Activated CD8-positive, alpha-beta memory T cell treated with anti-CD3 and anti-CD28 coated beads, Interleukin-2, amount 50 U/mL, for 24 hours (primary cell): ENCODE measurements around the gene AKR1E2.
"Not testable (repeated sequence)": the region's sequence is repeated elsewhere in the genome, so short reads cannot be mapped to it uniquely, and the experiment has no call there.

Source experiments
- DNase-seq: peaks from one replicate; pipeline ENCODE4 v3.0.0-alpha.2; 2020; ENCODE audit errors: extremely low read depth

Gene AKR1E2

DNA sequence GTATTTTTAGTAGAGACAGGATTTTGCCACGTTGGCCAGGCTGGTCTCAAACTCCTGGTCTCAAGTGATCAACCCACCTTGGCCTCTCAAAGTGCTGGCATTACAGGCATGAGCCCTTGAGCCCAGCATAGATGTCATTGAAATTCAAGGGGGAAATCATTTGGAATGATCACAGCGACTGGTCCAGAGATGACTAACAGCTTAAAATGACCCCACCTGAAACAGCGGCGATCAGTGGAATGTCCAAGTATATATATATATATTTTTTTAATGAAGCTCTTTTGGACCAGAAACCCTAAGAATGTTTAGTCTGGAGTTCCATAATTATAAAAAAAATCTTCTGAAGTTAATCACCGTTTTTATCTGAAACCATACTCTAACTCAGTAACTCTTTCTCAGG lies 12.5 kb upstream of the AKR1E2 start:
- DNase-seq = no peak

DNA sequence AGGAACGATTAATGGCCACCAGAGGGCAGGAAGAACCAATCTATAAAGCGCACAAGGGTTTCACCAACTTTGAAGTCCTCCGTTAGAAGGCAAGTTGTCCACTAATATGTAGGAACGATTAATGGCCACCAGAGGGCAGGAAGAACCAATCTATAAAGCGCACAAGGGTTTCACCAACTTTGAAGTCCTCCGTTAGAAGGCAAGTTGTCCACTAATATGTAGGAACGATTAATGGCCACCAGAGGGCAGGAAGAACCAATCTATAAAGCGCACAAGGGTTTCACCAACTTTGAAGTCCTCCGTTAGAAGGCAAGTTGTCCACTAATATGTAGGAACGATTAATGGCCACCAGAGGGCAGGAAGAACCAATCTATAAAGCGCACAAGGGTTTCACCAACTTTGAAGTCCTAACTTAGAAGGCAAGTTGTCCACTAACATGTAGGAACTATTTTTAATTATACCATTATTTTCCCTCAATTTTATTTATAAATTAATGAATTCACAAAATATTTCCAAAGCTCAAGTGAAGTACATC lies 10.3 kb upstream of the AKR1E2 start:
- not testable (repeated sequence) for DNase-seq

DNA sequence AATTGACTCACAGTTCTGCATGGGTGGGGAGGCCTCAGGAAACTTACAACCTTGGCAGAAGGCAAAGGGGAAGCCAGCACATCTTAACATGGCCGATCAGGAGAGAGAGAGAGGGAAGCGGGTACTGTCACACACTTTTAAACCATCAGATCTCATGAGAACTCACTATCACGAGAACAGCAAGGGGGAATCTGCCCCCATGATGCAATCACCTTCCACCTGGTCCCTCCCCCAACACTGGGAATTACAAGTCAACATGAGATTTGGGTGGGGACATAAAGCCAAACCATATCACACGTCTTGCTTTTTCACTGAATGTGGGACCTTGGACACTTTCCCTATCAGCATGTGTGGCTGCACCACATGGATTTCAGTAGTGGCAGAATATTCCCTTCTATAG lies 9.0 kb upstream of the AKR1E2 start:
- DNase-seq = no peak

DNA sequence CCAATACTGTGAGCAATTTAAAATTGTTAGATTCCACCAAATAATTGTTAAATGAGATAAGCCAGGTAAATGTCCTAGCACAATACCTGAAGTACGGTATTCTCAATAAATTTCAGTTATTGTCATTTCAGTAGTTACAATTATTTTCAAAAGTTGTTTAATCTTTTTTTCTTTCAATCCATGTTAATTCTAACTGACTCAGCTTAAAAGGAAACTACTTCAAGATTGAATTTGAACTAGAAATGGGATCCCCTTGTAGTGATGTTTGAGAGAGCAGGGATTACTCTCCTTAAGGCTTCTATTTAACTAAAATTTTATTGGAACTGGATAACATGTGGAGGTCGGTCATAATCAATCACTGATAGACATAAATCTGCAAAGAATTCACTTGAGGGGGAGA lies 6.9 kb upstream of the AKR1E2 start:
- DNase-seq = no peak

DNA sequence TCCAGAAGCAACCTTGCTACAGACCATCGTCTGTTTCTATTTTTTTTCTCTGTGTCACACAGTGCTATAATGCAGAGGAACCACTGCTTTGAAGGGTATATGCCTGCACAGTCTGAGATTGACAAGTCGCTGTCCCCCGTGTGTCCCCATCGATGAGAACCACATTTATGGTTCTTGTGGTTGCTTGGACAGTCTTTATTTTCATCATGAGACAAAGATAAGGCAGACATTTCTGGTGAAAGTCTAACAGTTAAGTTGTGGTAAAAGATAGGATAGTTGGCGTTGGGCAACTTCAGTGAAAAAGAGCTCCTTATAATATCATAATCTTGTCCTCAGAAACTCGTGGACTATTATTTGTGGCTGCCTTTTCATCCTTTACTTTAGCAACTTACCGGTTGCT lies 6.3 kb upstream of the AKR1E2 start:
- DNase-seq = no peak

DNA sequence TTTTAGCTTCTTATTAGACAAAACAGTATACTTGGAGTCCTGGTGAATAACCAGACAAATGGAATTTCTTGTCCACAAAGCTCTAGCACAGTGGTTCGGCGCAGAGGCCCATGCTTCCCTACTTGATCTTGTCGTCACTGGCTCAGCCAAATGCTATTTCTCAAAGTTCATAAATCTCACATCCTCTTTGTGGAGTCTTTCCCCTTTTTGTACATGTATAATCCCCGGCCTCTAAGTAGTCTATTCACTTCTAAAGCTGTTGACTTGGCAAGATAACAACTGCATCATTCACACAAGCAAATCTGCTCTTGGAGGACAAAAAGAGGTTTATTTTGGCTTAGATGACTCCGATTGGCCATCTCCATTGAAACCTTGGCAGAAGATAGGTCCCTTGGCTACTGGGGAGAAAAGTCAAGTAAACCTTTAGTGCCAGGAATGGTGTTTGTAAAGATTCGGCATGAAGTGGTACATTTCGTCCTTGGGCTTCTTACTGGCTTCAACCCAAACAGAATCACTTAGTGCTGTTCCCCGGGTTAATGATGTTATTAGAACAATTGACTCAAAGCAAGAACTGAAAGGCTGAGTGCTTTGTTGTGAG lies 5.1 kb upstream of the AKR1E2 start:
- no peak for DNase-seq

DNA sequence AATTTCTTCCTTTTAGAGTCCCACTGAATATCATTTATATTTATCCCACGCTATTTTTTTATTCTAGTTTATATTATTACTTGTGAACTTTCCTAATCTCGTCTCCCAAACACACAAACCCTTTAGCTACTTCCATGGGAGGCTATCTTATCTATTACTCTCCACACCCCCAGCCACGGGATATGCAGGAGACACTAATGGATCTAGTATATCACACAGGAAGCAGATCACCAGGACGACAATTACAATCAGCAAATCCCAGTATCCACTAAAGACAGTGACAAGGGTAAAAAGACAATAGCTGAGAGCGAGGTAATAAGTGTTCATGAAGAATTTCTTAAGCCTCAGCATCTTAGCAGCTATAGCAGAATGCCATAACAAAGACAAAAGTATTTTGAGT lies 3.8 kb upstream of the AKR1E2 start:
- DNase-seq = no peak

DNA sequence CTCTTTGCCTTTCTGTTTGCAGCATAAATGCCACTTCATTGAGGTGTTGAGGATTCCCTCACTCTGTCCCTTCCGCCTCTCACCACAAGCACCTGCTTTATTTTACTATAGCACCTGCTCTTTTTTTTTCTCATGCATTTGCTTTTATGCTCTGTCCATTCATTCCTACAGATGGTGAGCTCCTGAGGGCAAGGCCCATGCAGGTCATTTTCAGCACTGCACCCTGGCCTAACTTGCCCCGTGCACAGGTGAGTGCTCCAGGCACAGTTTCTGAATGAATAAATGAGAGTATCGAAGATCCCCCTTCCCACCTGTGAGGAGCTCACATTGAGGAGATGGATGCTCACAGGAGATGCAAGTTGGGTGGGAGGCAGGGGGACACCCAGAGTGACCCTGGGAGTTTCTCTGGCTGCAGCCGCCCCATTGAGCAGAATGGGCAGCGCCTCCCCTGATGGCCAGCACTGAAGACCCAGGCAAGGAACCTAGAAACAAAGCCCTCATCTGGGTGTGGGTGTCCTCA lies 1.2 kb upstream of the AKR1E2 start:
- DNase-seq = no peak

DNA sequence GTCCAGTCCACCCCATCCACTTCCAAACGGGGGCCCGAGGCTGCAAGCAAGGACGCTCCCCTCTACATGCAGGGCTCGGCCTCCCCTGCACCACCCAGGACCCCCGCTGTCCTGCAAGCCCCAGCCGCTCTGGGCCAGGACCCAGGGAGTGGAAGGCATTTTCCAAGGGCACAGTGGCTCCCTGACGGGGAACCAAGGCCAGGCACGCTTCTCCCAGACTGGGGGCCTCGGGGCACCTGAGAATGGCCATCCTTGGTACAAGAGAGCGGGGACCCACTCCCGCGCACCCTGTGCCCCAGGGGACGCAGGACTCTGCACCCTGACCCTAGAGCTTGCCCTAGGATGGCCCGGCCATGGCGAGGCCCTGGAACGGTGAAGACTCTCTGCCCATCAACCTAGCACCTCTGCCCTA lies 545 bp upstream of the AKR1E2 start:
- DNase-seq = no peak

DNA sequence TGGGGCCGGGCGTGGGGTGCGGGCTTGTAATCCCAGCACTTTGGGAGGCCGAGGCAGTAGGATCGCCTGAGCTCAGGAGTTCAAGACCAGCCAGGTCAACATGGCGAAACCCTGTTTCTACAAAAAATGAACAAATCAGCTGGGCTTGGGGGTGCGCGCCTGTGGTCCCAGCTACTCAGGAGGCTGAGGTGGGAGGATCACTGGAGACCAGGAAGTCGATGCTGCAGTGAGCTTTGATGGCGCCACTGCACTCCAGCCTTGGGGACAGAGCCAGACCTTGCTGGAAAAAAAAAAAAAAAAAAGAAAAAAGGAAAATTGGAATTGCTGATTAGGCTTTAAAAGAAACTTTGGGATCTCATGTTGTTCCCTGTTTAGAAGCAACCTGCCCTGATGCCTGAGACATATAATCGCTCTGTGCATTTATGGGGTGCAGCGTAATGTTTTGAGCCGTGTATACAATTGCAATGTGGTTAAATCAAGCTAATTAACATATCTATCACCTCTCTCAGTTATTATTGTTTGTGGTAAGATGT lies 851 bp downstream of the AKR1E2 start:
- no peak for DNase-seq

DNA sequence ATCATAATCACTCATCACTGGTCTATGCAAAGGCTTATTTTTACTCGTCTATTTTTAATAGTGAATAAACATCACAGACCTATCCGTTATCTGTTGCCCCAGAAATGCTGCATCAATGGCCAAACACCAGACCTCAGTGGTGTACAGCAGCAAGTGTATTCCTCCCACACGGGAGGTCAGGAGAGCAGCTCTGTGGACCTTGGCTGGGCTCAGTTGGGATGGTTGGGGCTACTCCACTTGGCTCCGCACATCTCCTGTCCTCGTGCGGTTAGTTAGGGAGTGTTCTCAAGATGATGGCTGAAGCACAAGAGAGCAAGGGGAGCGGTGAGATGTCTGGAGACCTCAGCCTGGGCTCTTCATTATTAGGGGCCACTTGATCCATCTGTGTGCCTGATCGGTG lies 2.0 kb downstream of the AKR1E2 start:
- DNase-seq = no peak

DNA sequence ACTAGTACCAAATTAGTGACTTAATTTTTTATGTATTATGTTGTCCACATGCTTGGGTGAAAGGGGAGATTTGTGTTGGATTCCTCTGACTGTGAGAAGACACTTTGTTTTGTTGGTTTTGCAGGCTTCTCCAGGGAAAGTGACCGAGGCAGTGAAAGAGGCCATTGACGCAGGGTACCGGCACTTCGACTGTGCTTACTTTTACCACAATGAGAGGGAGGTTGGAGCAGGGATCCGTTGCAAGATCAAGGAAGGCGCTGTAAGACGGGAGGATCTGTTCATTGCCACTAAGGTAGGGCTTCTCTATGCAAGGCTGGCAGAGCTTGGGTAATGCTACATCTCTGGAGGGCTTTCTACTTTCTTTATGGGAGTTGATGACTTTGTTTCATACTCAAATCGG lies 4.5 kb downstream of the AKR1E2 start:
- no peak for DNase-seq

DNA sequence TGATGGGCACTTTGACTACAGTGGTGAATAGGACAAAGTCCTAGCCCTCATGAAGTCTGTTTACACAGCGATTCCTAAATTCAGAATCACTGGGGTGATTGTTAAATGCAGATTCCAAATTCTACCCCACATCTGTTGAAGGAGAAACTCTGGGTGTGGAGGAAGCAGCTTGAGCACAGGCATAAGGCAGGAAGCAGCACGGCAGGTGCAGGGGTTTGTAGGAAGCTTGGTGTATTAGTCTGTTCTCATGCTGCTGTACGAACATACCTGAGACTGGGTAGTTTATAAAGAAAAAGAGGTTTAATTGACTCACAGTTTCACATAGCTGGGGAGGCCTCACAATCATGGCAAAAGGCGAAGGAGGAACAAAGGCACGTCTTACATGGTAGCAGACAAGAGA lies 5.1 kb downstream of the AKR1E2 start:
- DNase-seq = no peak

DNA sequence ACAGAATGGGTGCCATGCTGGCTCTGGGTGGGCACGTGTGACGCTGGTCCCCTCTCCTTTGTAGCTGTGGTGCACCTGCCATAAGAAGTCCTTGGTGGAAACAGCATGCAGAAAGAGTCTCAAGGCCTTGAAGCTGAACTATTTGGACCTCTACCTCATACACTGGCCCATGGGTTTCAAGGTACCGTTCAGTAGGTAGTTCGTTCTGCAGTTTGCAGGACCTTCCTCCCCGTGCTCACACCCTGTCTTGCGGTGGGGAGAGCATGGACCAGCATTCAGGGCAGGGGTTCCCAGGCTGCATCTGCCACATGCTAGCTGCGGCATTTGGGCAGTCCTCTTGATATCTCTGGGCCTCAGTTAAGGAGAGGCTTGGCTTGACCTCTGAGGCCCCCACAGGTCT lies 7.3 kb downstream of the AKR1E2 start:
- DNase-seq = no peak

DNA sequence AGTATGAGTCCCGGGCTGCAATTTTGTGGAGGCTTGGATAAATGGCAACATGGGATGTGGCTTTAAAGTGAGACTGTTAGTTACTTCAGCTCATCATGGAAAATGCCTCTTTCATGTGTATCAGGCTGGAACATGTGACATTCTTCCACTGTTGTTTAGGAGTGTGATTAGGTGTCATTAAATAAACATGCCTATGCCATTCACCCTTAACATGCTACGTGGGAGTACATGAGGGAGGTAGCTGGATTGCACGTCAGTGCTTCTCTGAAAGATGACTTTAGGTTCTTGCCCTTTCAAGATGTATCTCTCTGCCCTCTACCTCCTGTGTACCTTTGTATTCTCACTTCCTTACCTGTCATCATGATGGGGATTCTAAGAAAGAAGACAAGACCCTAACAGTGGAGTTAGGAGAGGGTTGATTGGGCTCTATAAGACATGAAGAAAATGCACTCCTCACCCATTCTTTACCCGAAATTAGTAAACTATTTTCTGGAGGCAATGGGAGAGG lies 8.9 kb downstream of the AKR1E2 start:
- no peak for DNase-seq

DNA sequence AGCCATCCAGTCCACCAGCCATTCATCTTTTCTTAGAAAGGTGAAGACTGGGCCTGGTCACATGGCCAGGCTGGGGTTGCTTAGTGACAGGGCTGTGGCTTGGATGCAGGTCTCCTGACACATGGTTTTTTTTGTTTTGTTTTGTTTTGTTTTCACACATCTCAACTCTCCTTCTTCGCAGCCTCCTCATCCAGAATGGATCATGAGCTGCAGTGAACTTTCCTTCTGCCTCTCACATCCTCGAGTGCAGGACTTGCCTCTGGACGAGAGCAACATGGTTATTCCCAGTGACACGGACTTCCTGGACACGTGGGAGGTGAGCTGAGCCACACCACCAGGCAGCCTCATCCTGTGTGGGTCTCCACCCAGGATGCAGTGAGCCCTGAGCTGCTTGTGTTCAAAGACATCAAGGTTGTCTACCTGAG lies 9.5 kb downstream of the AKR1E2 start:
- DNase-seq = no peak

DNA sequence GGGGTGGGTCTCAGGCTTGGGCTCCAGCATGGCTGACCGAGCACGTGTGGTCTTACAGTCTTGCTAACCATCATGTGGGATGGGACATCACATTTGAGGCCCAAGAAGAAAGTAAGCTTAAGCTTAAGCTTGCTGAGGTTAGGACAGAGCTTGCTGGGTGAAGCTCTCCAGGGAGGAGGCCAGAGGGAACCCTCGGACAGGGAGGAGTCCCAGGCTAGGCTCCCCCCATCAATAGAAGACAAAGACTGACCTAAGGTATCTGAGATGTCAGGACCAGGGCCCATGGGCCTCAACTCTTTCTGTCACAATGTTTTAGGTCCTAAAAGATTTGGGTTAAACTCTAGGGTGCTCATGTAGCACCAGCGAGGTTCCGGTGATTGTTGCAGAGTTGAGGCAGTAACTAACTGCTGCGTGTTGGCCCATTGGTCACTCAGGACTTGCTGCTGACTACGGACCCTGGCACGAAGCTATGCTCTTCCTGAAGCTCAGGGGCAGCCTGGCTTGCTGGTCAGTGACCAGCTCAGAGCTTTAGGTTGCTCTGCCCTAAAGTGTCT lies 10.5 kb downstream of the AKR1E2 start:
- no peak for DNase-seq

DNA sequence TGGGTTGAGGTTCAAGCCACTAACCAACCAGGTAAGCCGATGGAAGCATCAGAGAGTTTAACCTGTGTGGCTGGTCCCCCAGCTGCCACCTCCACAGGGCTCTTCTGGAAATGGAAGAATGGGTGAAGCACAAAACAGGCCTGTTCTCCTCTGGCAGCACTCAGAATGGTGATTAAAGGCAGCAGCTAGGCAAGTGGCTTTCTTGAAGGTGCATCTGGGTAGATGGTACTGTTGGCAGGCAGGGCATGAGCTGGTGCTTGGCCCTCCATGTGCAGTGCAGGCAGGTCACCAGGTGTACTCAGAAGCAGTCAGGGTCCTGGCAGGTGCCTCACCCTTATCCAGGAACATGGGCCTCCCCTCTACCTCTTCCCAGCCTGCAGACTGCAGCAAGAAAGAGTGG lies 11.5 kb downstream of the AKR1E2 start:
- no peak for DNase-seq

DNA sequence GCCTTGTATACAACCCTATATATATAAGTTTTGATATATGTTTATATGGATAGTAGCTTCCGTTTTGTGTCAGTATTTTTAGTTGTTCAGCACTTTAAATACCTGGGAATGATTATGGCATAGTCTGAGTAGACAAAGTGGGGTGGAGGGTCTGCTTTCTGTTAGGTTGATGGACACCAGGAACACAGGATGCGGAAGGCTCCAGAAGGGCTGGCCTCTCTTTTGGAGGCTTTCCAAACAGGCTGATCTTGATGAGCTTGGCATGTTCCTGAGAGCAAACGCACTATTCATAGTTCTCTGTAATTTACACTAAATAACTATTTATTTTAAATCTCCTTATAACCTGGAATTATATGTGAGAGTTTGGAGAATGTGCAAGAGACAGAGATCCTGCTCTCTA lies 12.7 kb downstream of the AKR1E2 start:
- no peak for DNase-seq

DNA sequence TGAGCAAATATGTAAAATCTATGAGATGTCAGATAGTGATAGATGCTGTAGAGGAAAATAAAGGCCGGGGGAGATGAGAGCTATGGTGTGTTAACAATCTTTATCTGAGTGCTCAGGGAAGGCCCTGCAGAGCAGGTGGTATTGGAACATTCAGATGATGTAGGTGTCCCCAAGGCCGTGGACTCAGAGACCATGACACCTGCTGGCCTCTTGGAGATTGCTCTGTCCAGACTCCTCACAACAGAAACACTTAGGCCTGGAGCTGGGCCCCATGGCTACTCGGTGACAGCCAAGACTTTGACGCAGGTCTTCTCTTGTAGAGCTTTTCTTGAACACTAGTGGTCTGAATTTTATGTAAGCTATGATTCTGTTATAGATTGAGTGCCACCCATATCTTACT lies 13.3 kb downstream of the AKR1E2 start:
- no peak for DNase-seq

DNA sequence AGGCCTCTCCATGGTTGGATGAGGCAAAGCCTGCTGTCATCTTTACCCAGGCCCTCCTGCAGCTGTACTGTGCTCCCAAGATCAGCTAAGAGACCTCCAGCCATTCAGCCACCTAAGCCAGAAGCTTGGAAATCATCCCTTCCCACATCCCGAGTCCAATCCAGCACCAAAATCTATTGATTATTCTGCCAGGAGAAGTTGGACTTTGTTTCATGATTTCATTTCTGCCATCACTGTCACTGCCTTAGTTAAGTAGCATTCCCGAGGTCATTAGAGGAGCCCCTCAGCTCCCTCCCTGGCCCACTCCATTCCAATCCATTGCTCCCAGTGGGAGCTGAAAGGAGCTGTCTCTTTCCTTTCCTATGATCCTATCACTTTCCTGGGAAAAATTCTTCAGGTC lies 14.1 kb downstream of the AKR1E2 start:
- no peak for DNase-seq

DNA sequence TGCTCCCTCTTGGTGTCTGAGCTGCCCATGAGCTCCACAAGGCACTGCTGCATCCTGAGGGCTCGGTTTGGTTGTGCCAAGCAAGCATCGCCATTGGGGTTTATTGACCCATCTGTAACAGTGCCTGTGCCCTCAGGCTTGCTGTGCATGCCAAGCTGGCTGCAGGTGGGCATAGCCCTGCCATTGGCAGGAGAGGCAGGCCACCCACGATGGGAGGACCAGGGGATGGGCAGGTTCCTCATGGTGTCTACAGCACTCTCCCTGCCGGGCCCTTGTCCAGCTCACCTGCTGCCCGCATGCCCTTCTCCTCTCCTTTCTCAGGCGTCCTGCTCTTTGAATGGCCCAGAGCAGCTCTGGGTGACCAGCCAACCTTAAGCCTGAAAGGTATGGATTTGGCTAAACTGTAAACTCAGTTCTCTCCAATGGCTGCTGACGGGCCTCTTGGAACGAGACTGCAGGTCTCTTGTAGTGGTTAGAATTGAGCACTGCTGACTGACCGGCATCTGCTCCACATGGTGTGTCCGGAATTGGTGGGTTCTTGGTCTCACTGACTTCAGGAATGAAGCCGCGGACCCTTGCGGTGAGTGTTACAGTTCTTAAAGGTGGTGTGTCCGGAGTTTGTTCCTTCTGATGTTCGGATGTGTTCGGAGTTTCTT lies 17.6 kb downstream of the AKR1E2 start:
- DNase-seq = no peak

DNA sequence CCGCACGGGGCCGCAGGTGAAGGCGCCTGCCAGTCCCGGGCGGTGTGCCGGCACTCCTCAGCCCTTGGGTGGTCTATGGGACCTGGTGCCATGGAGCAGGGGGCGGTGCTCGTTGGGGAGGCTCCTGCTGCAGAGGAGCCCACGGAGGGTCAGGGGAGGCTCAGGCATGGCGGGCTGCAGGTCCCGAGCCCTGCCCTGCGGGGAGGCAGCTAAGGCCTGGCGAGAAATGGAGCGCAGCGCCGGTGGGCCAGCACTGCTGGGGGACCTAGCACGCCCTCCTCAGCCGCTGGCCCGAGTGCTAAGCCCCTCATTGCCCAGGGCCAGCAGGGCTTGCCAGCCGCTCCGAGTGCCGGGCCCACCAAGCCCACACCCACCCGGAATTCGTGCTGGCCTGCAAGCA lies 18.9 kb downstream of the AKR1E2 start:
- no peak for DNase-seq
